H9 (cell line): ENCODE results near the gene NRXN2. TPM values are rescaled to one million over a fixed set of nuclear protein-coding genes. Genes with fewer than 3 reads are reported as not detected.

Experiments used
- DNase-seq: peaks from one replicate; pipeline ENCODE4 v3.0.0-alpha.2; 2017
- H2AFZ ChIP-seq: one replicate; pipeline ENCODE4 v1.6.1; 2013; ENCODE audit warnings: mild to moderate bottlenecking, low read length, control low read depth, moderate library complexity
- H2AK5ac ChIP-seq: 2 replicates; pipeline ENCODE4 v1.6.1; 2013; ENCODE audit warnings: low read length, control low read depth, mixed read lengths; ENCODE audit not compliant: insufficient read length
- H2BK120ac ChIP-seq: one replicate; pipeline ENCODE4 v1.6.1; 2013; ENCODE audit warnings: low read depth, mild to moderate bottlenecking, low read length, control low read depth, inconsistent platforms; ENCODE audit not compliant: poor library complexity, severe bottlenecking
- H2BK12ac ChIP-seq: 2 replicates; pipeline ENCODE4 v1.6.1; 2013; ENCODE audit warnings: low read length, control low read depth, mixed read lengths, low read depth; ENCODE audit not compliant: insufficient read length
- H2BK15ac ChIP-seq: 2 replicates; pipeline ENCODE4 v1.6.1; 2013; ENCODE audit warnings: low read depth, low read length, control low read depth
- H2BK20ac ChIP-seq: one replicate; pipeline ENCODE4 v1.6.1; 2013; ENCODE audit warnings: low read depth, mild to moderate bottlenecking, low read length, control low read depth, inconsistent platforms; ENCODE audit not compliant: poor library complexity, severe bottlenecking
- H2BK5ac ChIP-seq: 2 replicates; pipeline ENCODE4 v1.6.1; 2013; ENCODE audit warnings: low read length, control low read depth, mixed read lengths; ENCODE audit not compliant: insufficient read length
- H3K14ac ChIP-seq: 2 replicates; pipeline ENCODE4 v1.6.1; 2013; ENCODE audit warnings: low read length, control low read depth; ENCODE audit not compliant: insufficient read depth
- H3K18ac ChIP-seq: 2 replicates; pipeline ENCODE4 v1.6.1; 2013; ENCODE audit warnings: low read depth, mild to moderate bottlenecking, mixed read lengths, low read length, control low read depth; ENCODE audit not compliant: insufficient read length
- H3K23ac ChIP-seq: 2 replicates; pipeline ENCODE4 v1.6.1; 2013; ENCODE audit warnings: low read length, control low read depth, mixed read lengths, low read depth; ENCODE audit not compliant: insufficient read length
- H3K23me2 ChIP-seq: 2 replicates; pipeline ENCODE4 v1.6.1; 2013; ENCODE audit warnings: low read depth, mild to moderate bottlenecking, mixed read lengths, low read length, control low read depth; ENCODE audit not compliant: insufficient read length, poor library complexity, severe bottlenecking
- H3K27ac ChIP-seq: 2 replicates; pipeline ENCODE4 v1.5.1; 2013; ENCODE audit warnings: low read length, control low read depth, mixed read lengths, low read depth; ENCODE audit not compliant: insufficient read length
- H3K27me3 ChIP-seq: 2 replicates; pipeline ENCODE4 v1.6.1; 2013; ENCODE audit warnings: low read length, control low read depth, inconsistent platforms; ENCODE audit not compliant: insufficient read depth
- H3K4ac ChIP-seq: 2 replicates; pipeline ENCODE4 v1.6.1; 2013; ENCODE audit warnings: low read depth, mild to moderate bottlenecking, control low read depth, inconsistent platforms, low read length, moderate library complexity
- H3K4me1 ChIP-seq: 2 replicates; pipeline ENCODE4 v1.6.1; 2013; ENCODE audit warnings: low read length, control low read depth, inconsistent platforms; ENCODE audit not compliant: insufficient read depth
- H3K4me2 ChIP-seq: 2 replicates; pipeline ENCODE4 v1.6.1; 2013; ENCODE audit warnings: low read length, control low read depth, mixed read lengths; ENCODE audit not compliant: insufficient read length, insufficient read depth
- H3K56ac ChIP-seq: 2 replicates; pipeline ENCODE4 v1.6.1; 2013; ENCODE audit warnings: low read depth, mild to moderate bottlenecking, mixed read lengths, low read length, control low read depth; ENCODE audit not compliant: insufficient read length
- H3K79me1 ChIP-seq: 2 replicates; pipeline ENCODE4 v1.6.1; 2013; ENCODE audit warnings: low read depth, mild to moderate bottlenecking, moderate library complexity, low read length, control low read depth, inconsistent platforms; ENCODE audit not compliant: insufficient read depth, poor library complexity, severe bottlenecking
- H3K79me2 ChIP-seq: 2 replicates; pipeline ENCODE4 v1.6.1; 2013; ENCODE audit warnings: low read length, control low read depth, inconsistent platforms; ENCODE audit not compliant: insufficient read depth
- H3K9ac ChIP-seq: 2 replicates; pipeline ENCODE4 v1.6.1; 2013; ENCODE audit warnings: low read length, control low read depth, mixed read lengths; ENCODE audit not compliant: insufficient read length; ENCODE audit errors: extremely low read depth
- H3K9me3 ChIP-seq: one replicate; pipeline ENCODE4 v1.6.1; 2013; ENCODE audit warnings: low read depth, low read length, inconsistent platforms; ENCODE audit not compliant: control insufficient read depth
- H3T11ph ChIP-seq: one replicate; pipeline ENCODE4 v1.6.1; 2013; ENCODE audit warnings: mild to moderate bottlenecking, low read length, control low read depth, inconsistent platforms
- H4K20me1 ChIP-seq: one replicate; pipeline ENCODE4 v1.6.1; 2013; ENCODE audit not compliant: control insufficient read depth, insufficient read length, insufficient read depth
- H4K5ac ChIP-seq: 2 replicates; pipeline ENCODE4 v1.6.1; 2013; ENCODE audit warnings: low read depth, mild to moderate bottlenecking, mixed read lengths, low read length, control low read depth; ENCODE audit not compliant: insufficient read length
- H4K8ac ChIP-seq: replicated peaks from 2 replicates; pipeline ENCODE4 v1.6.1; 2013; ENCODE audit warnings: low read length, control low read depth, mixed read lengths, low read depth; ENCODE audit not compliant: insufficient read length
- H4K91ac ChIP-seq: 2 replicates; pipeline ENCODE4 v1.6.1; 2013; ENCODE audit warnings: low read depth, mild to moderate bottlenecking, moderate library complexity, mixed read lengths, low read length, control low read depth; ENCODE audit not compliant: insufficient read length
- H3K27ac Mint-ChIP-seq, 3 experiments: 2 replicates in 2 of 3; 3 replicates in 1 of 3; pipeline ENCODE4 v1.8.0; 2020 to 2021; ENCODE audit warnings: mixed read lengths in 3 of 3, mild to moderate bottlenecking in 1 of 3, moderate library complexity in 1 of 3
- H3K27me3 Mint-ChIP-seq: 2 replicates; pipeline ENCODE4 v1.8.0; 2021; ENCODE audit warnings: low read depth, mild to moderate bottlenecking, moderate library complexity, mixed read lengths
- H3K36me3 Mint-ChIP-seq, 3 experiments: 2 replicates in 2 of 3; 3 replicates in 1 of 3; pipeline ENCODE4 v1.8.0; 2020 to 2021; ENCODE audit warnings: low read depth in 3 of 3, mixed read lengths in 3 of 3; ENCODE audit not compliant: insufficient read depth in 1 of 3
- H3K4me1 Mint-ChIP-seq, 2 experiments: 2 replicates each; pipeline ENCODE4 v1.8.0; 2020; ENCODE audit warnings: mixed read lengths in 2 of 2
- H3K4me3 Mint-ChIP-seq, 2 experiments: 2 replicates in 1 of 2; 3 replicates in 1 of 2; pipeline ENCODE4 v1.8.0; 2020 to 2021; ENCODE audit warnings: mild to moderate bottlenecking in 2 of 2, mixed read lengths in 2 of 2, moderate library complexity in 1 of 2
- H3K9me3 Mint-ChIP-seq, 2 experiments: 2 replicates in 1 of 2; 3 replicates in 1 of 2; pipeline ENCODE4 v1.8.0; 2020; ENCODE audit warnings: mild to moderate bottlenecking in 2 of 2, mixed read lengths in 2 of 2, moderate library complexity in 1 of 2
- CTCF ChIP-seq: fragments of 200-600 bp; sonication (generic); conservative IDR thresholded peaks from 3 replicates; pipeline ENCODE4 v1.8.0; 2021; ENCODE audit warnings: antibody characterized with exemption, mild to moderate bottlenecking
- WGBS: extraction: QIAGEN DNeasy Blood & Tissue Kit; methylation state at CpG from one replicate; pipeline ENCODE4 v1.1.7; 2013; ENCODE audit warnings: missing lambda C conversion rate, low lambda C conversion rate, mixed read lengths; ENCODE audit not compliant: insufficient read length; ENCODE audit errors: extremely low coverage; 5-methylcytosine and 5-hydroxymethylcytosine counted together
- total RNA-seq: library from RNA; stranded (reverse); gene quantifications from 2 replicates; pipeline ENCODE4 v1.2.1, GENCODE V29; 2021

Gene NRXN2
- total RNA-seq, 1 experiment from 2014 or later: 3.9 TPM

- H4K5ac ChIP-seq: no peak overlapping the region
- H4K8ac ChIP-seq: no peak overlapping the region
- H2AK5ac ChIP-seq: no peak overlapping the region
- Mint-ChIP-seq H3K9me3 (no peaks in the 10 kb centered on the region), H3K4me1 (peaks cover 5 to 27% of the 10 kb centered on the region in 2 experiments), H3K36me3 (no peaks in the 10 kb centered on the region), H3K4me3 (no peak overlapping the region), H3K27me3 (peaks cover 13% of the 10 kb centered on the region), H3K27ac (no peak overlapping the region)
- no peak overlapping the region for H3K18ac ChIP-seq
- no peak for DNase-seq
- no peaks in the 10 kb centered on the region for H4K20me1 ChIP-seq
- H2BK5ac ChIP-seq: no peak overlapping the region
- H3K9me3 ChIP-seq: no peaks in the 10 kb centered on the region
- H3K14ac ChIP-seq: no peak overlapping the region
- WGBS: no CpG with 5 or more reads among the region's 21 CpGs
- no peak for TF ChIP-seq CTCF
- H3K79me2 ChIP-seq: no peaks in the 10 kb centered on the region
- H2BK20ac ChIP-seq: no peak overlapping the region
- H4K91ac ChIP-seq: no peak overlapping the region
- no peak overlapping the region for H3K4ac ChIP-seq
- H3K9ac ChIP-seq: no peak overlapping the region
- no peak overlapping the region for H2AFZ ChIP-seq
- no peaks in the 10 kb centered on the region for H3K27me3 ChIP-seq
- H3K27ac ChIP-seq: no peak overlapping the region
- H3K4me1 ChIP-seq: no peaks in the 10 kb centered on the region
- no peak overlapping the region for H3K56ac ChIP-seq
- H3T11ph ChIP-seq: no peak overlapping the region
- H3K23ac ChIP-seq: no peak overlapping the region
- H2BK12ac ChIP-seq: no peak overlapping the region
- H3K23me2 ChIP-seq: no peaks in the 10 kb centered on the region
- no peak overlapping the region for H2BK120ac ChIP-seq
- H3K4me2 ChIP-seq: no peak overlapping the region
- no peak overlapping the region for H2BK15ac ChIP-seq
- H3K79me1 ChIP-seq: no peaks in the 10 kb centered on the region
These were observed 117.1 kb downstream of the NRXN2 start for GRCh38 chr11:64605656-64606585.
